GM12892 (cell line): Measurements from ENCODE around the gene EPHB1.

ENCODE experiments used
- POLR2A ChIP-seq: IDR thresholded peaks from 2 replicates; pipeline ENCODE4 v1.6.1; 2011; ENCODE audit warnings: low read depth, low read length, control low read depth
- POLR2AphosphoS5 ChIP-seq: IDR thresholded peaks from 2 replicates; pipeline ENCODE4 v1.6.1; 2011; ENCODE audit warnings: low read depth, low read length, control low read depth
- TAF1 ChIP-seq: IDR thresholded peaks from 2 replicates; pipeline ENCODE4 v1.6.1; 2011; ENCODE audit warnings: low read depth, mild to moderate bottlenecking, control low read depth, low read length, borderline replicate concordance

- TF ChIP-seq POLR2A = no peak
- TF ChIP-seq POLR2AphosphoS5 = no peak
- no peak for TF ChIP-seq TAF1
Observed at GRCh38 chr3:135140591-135140990, 345.5 kb downstream of the EPHB1 start.
